ENCODE measurements around the gene ADARB2.
"Not testable (repeated sequence)": the region's sequence is repeated elsewhere in the genome, so short reads cannot be mapped to it uniquely, and the experiment has no call there.

The ADARB2 gene

GRCh38 chr10:1227510-1228402 is 509.6 kb downstream of the ADARB2 start:
- DNase-seq (ENCODE audit: low read depth) = no peak

- not testable (repeated sequence) for DNase-seq (ENCODE audit: low read depth)
These were observed 510.4 kb downstream of the ADARB2 start for GRCh38 chr10:1226907-1227306.

DNA sequence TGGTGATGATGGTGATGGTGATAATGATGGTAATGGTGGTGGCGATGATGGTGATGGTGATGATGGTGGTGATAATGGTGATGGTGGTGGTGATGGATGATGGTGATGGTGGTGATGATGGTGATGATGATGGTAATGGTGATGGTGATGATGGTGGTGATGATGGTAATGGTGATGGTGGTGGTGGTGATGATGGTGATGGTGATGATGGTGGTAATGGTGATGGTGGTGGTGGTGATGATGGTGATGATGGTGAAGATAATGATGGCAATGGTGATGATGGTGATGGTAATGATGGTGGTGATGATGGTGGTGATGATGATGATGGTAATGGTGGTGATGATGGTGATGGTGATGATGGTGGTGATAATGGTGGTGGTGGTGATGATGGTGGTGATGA is 517.5 kb downstream of the ADARB2 start:
- DNase-seq (ENCODE audit: low read depth) = not testable (repeated sequence)

DNA sequence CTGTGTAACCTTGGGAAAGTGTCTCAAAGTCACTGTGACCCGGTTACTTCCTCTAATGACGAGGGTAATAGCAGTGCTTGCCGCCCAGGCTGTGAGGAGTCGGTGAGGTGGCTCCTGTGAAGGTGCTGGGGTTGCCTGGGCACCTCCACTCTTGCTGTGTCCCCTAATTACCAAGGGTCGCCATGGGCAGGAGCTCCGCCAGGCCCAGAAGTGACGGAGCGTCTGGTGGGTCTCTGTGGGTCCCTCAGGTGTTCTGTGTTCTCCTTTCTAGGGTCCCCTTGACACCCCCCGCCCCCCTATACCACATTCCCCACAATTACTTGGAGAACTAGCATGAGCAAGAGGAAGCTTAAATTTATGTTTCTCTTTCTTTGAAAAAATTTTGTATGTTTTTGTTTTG is 519.7 kb downstream of the ADARB2 start:
- no peak for DNase-seq (ENCODE audit: low read depth)

- no peak for DNase-seq (ENCODE audit: low read depth)
These were observed 520.1 kb downstream of the ADARB2 start for GRCh38 chr10:1217237-1217587.

- DNase-seq (ENCODE audit: low read depth) = no peak
These were observed 520.6 kb downstream of the ADARB2 start for GRCh38 chr10:1216574-1217236.

DNA sequence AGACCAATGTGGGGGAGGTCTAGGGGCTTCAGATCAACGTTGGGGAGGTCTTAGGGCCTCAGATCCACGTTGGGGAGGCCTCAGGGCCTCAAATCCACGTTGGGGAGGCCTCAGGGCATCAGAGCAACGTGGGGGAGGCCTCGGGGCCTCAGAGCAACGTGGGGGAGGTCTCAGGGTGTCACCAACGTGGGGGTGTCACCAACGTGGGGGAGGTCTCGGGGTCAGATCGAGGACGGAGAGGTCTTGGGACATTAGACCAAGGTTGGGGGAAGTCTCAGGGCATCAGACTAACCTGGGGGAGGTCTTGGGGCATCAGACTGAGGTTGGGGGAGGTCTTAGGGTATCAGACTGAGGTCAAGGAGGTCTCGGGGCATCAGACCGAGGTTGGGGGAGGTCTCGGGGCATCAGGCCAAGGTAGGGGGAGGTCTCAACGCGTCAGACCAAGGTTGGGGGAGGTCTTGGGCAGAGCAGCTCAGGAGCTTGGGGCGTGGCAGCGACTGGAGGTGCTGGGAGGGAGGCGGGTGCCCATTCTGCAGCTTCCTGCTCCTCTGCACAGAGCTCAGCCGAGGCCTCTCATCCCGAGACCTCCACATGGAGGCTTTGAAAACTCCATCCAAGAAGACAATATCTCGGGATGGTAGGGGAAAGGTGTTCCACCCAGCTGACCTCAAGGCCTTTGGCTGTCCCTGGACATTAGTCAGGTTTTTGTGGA is 521.3 kb downstream of the ADARB2 start:
- no peak for DNase-seq (ENCODE audit: low read depth)

DNA sequence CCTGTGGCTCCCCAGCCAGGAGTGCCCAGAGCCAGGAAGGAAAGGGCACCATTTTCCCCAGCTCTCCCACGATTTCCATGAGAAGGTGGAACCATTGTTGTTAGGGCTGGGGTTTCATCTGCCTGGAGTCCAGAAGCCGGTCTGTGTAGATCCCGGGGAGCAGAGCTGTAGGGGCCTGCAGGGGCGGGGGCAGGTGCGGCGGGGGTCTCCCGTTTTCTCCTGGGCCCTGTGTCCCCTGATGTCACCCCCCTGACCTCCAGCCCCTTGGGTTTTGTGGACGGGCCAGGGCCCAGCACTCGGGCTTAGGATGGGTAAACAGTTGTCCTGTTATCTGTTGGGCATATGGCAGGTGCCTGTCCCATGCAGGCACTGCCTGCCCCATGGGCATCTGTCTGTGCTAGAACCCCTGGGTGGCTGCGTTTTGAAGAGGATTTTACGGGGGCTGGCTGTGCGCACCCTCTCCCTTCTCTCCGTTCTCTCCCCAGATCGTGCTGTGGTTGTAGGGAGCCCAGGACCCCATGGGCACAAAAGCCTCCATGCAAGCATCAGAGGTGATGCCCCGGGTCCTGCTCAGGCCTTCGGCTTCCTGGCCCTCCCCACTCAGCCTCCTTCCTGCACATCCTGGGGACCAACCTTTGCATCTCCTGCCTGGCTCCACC is 522.3 kb downstream of the ADARB2 start:
- DNase-seq (ENCODE audit: low read depth) = no peak

- no peak for DNase-seq (ENCODE audit: low read depth)
These were observed 523.2 kb downstream of the ADARB2 start for GRCh38 chr10:1214071-1214675.

DNA sequence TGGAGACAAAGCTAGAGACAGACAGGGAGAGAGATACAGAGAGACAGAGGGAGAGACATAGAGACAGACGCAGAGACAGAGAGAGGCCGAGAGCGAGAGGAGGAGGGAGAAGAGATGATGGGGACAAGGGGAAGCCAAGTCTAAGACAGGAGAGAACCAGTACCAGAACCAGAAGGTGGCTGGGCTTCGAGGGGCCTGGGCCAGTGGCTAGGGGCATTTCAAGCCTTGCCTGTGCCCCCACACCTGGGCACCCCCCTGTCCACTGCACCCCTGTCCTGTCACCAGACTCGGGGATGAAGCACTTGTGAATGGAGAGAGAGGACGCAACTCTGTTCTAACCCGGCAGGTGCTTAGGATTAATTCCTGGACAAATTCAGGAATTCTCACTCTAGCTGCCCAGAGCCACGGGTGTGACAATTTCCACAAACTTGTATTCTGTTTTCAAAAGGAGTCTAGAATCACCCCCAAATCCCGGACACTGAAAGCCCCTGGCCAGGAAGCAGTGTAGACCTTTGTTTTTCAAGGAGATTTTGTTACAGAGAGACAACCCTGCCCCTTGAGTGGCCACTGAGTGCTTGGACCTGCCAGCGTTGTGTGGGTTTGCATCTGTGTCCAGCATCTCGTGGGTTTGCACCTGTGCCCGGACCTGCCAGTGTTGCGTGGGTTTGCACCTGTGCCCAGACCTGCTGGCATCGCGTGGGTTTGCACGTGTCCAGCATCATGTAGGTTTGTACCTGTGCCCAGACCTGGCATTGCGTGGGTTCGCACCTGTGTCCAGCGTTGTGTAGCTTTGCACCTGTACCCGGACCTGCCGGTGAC is 523.9 kb downstream of the ADARB2 start:
- no peak for DNase-seq (ENCODE audit: low read depth)

GRCh38 chr10:1212571-1213141 is 524.7 kb downstream of the ADARB2 start:
- no peak for DNase-seq (ENCODE audit: low read depth)

GRCh38 chr10:1211844-1212570 is 525.3 kb downstream of the ADARB2 start:
- DNase-seq (ENCODE audit: low read depth) = no peak

GRCh38 chr10:1210667-1211066 is 526.7 kb downstream of the ADARB2 start:
- no peak for DNase-seq (ENCODE audit: low read depth)

- no peak for DNase-seq (ENCODE audit: low read depth)
These were observed 527.9 kb downstream of the ADARB2 start for GRCh38 chr10:1209355-1209979.

DNA sequence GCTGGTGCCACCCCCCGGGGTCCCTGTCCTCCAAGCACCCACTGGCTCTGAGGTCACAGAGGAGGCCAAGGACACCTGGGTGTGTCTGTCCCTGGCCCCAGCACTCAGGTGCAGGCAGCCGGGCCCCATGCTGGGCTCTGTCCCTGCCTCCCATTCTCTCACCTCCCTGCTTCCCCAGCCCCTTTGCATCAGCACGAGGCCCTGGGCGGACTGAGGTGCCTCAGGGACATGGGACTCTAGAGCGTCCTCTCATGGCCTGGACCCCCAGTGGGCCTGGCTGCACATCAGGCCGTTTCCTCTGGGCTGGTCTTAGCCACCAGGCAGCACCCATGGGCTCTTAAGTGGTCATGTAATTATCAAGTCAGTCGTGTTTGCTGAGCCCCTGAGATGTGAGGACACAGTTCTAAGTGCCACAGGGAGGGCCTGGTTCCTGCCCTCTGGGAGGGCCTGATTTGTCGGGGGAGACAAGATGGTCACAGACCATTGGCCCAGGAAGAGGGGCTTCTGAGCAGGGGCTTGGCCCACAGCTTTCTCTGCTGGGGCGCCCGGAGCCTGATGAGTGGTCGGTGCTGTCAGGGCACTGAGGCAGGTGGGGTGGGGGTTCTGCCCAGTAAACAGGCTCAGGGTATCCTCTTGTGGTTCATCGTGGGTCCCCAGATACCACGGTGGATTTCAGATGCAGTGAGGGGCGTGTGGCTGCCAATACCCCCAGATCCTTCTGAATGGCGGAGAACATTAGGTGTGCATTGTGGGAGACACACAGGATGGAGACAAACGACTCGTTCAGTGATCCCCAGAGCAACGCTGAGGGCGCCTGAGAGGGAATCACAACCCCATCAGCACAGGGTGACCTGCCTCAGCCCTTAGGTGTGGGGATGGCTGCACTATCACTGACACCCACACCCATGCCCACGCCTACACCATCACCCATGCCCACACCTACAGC is 528.7 kb downstream of the ADARB2 start:
- no peak for DNase-seq (ENCODE audit: low read depth)

DNA sequence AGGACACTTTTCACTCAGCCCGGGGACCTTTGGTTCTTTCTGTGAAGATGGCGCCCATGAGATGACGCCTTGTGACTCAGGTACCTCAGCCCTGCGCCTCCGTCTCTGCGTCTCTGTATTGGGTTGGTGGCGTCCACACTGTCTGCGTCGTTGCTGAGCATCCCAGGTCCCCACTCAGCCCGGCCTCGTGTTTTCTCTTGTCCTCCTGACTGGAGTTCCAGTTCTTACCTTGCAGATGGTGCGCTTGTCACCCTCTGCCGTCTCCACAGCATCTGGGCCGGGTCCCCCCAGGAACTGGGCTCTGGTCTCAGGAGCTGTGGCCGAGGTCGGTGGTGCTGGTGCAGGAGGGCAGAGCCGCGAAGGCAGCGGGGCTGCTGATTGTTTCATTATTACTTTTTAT is 530.7 kb downstream of the ADARB2 start:
- DNase-seq (ENCODE audit: low read depth) = no peak

GRCh38 chr10:1206101-1206500 is 531.2 kb downstream of the ADARB2 start:
- DNase-seq (ENCODE audit: low read depth) = no peak

DNA sequence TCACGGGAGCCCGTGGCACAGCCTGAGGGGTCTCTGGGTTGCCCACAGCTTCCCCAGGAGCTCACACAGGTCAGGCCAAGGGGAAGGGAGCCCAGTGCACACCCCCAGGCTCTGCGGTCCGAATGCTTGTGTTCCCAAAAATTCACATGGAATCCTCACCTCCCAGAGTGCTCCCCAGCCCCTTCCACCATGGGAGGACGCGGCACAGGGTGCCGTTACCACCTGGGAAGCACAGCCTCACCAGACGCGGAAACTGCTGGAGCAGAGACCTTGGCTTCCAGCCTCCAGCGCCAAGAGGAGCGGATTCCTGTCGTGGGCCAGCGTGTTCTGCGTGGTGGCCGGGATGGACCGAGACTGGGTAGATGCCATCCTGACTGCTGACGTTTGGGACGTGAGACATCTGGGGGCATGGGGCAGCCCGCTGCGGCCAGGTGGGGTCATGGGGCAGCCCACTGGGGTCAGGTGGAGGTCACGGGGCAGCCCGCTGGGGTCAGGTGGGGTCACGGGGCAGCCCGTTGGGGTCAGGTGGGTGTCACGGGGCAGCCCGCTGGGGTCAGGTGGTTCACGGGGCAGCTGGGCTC is 531.8 kb downstream of the ADARB2 start:
- no peak for DNase-seq (ENCODE audit: low read depth)
